GM23338 (cell line): Measurements from ENCODE around the gene CTNNA3. TPM values are rescaled to one million over a fixed set of nuclear protein-coding genes. Genes with fewer than 3 reads are reported as not detected.

Experiments used
- ATAC-seq: fragments of 200-7000 bp; cut with Tn5 transposase; 3 replicates; pipeline ENCODE4 v1.9.1; 2020
- DNase-seq: peaks from one replicate; pipeline ENCODE4 v3.0.0-alpha.2; 2015; ENCODE audit warnings: low spot score
- H2AFZ ChIP-seq: fragments of 200-600 bp; sonication (generic); 2 replicates; pipeline ENCODE4 v1.8.0; 2016; ENCODE audit warnings: antibody characterized with exemption, mild to moderate bottlenecking, moderate library complexity
- H3F3A ChIP-seq: fragments of 200-600 bp; sonication (generic); replicated peaks from 2 replicates; pipeline ENCODE4 v1.8.0; 2017; ENCODE audit warnings: antibody characterized with exemption, mixed run types, low read depth
- H3K27ac ChIP-seq: fragments of 200-600 bp; sonication (generic); 2 replicates; pipeline ENCODE4 v1.6.1; 2016; ENCODE audit warnings: low read depth
- H3K27me3 ChIP-seq: fragments of 200-600 bp; sonication (generic); 2 replicates; pipeline ENCODE4 v1.8.0; 2016; ENCODE audit warnings: mild to moderate bottlenecking, mixed run types, moderate library complexity; ENCODE audit not compliant: insufficient read depth
- H3K36me3 ChIP-seq: fragments of 200-600 bp; sonication (generic); 2 replicates; pipeline ENCODE4 v1.8.0; 2016; ENCODE audit warnings: mild to moderate bottlenecking; ENCODE audit not compliant: insufficient read depth
- H3K4me1 ChIP-seq: fragments of 200-600 bp; sonication (generic); 2 replicates; pipeline ENCODE4 v1.8.0; 2016; ENCODE audit warnings: mild to moderate bottlenecking, moderate library complexity; ENCODE audit not compliant: insufficient read depth
- H3K4me2 ChIP-seq: fragments of 200-600 bp; sonication (generic); 2 replicates; pipeline ENCODE4 v1.7.1; 2017; ENCODE audit warnings: mixed run types
- H3K4me3 ChIP-seq: fragments of 200-600 bp; sonication (generic); 2 replicates; pipeline ENCODE4 v1.6.1; 2016; ENCODE audit warnings: mixed run types
- H3K79me2 ChIP-seq: fragments of 200-600 bp; sonication (generic); replicated peaks from 2 replicates; pipeline ENCODE4 v1.8.0; 2017; ENCODE audit warnings: mild to moderate bottlenecking; ENCODE audit not compliant: insufficient read depth
- H3K9me2 ChIP-seq: fragments of 200-600 bp; sonication (generic); 2 replicates; pipeline ENCODE4 v1.8.0; 2017; ENCODE audit not compliant: insufficient read depth
- H4K20me1 ChIP-seq: fragments of 200-600 bp; sonication (generic); replicated peaks from 2 replicates; pipeline ENCODE4 v1.8.0; 2017; ENCODE audit warnings: mild to moderate bottlenecking; ENCODE audit not compliant: insufficient read depth
- H3K27ac Mint-ChIP-seq: 2 replicates; pipeline ENCODE4 v1.8.0; 2020; ENCODE audit warnings: inconsistent platforms, mild to moderate bottlenecking, moderate library complexity, mixed read lengths
- H3K27me3 Mint-ChIP-seq: 3 replicates; pipeline ENCODE4 v1.8.0; 2022; ENCODE audit warnings: low read depth, mild to moderate bottlenecking, moderate library complexity, mixed read lengths, inconsistent platforms; ENCODE audit not compliant: insufficient read depth, poor library complexity
- H3K36me3 Mint-ChIP-seq: 3 replicates; pipeline ENCODE4 v1.8.0; 2021; ENCODE audit warnings: low read depth, mild to moderate bottlenecking, inconsistent platforms, moderate library complexity, mixed read lengths
- H3K4me1 Mint-ChIP-seq: 3 replicates; pipeline ENCODE4 v1.8.0; 2020; ENCODE audit warnings: mild to moderate bottlenecking, inconsistent platforms, mixed read lengths
- H3K4me3 Mint-ChIP-seq: 3 replicates; pipeline ENCODE4 v1.8.0; 2021; ENCODE audit warnings: moderate library complexity, mild to moderate bottlenecking, inconsistent platforms, mixed read lengths
- H3K9me3 Mint-ChIP-seq: 3 replicates; pipeline ENCODE4 v1.8.0; 2020; ENCODE audit warnings: moderate library complexity, mild to moderate bottlenecking, inconsistent platforms, mixed read lengths
- CREB1 ChIP-seq: fragments of 250-450 bp; sonication (Bioruptor Pico); IDR thresholded peaks from 2 replicates; pipeline ENCODE4 v1.5.0; 2020; ENCODE audit warnings: low read depth, mild to moderate bottlenecking, moderate library complexity
- CTCF ChIP-seq, 2 experiments: fragments of 200-600 bp in 1 of 2; sonication (generic) in 1 of 2; conservative IDR thresholded peaks; 2 replicates each; pipeline versions ENCODE4 v1.5.1 to v1.6.1; 2016 to 2017; ENCODE audit warnings: antibody characterized with exemption in 2 of 2, low read depth in 2 of 2, mild to moderate bottlenecking in 2 of 2, moderate library complexity in 1 of 2
- ETS1 ChIP-seq: IDR thresholded peaks from 2 replicates; pipeline ENCODE4 v1.6.1; 2016; ENCODE audit warnings: antibody characterized with exemption
- EZH2 ChIP-seq: fragments of 200-600 bp; sonication (generic); IDR thresholded peaks from one replicate; pipeline ENCODE4 v1.8.0; 2017; ENCODE audit warnings: antibody characterized with exemption, mild to moderate bottlenecking, low read depth; ENCODE audit not compliant: unreplicated experiment
- EZH2phosphoT487 ChIP-seq: fragments of 200-600 bp; sonication (generic); IDR thresholded peaks from one replicate; pipeline ENCODE4 v1.8.1; 2018; ENCODE audit warnings: antibody characterized with exemption; ENCODE audit not compliant: unreplicated experiment
- JUNB ChIP-seq: IDR thresholded peaks from one replicate; pipeline ENCODE4 v1.6.1; 2016; ENCODE audit warnings: antibody characterized with exemption; ENCODE audit not compliant: unreplicated experiment
- NANOG ChIP-seq: IDR thresholded peaks from 2 replicates; pipeline ENCODE4 v1.6.1; 2016; ENCODE audit warnings: antibody characterized with exemption, borderline replicate concordance
- POLR2AphosphoS5 ChIP-seq: IDR thresholded peaks from 2 replicates; pipeline ENCODE4 v1.6.1; 2016; ENCODE audit warnings: antibody characterized with exemption, low read depth
- REST ChIP-seq: IDR thresholded peaks from one replicate; pipeline ENCODE4 v1.6.1; 2018; ENCODE audit warnings: antibody characterized with exemption; ENCODE audit not compliant: unreplicated experiment
- STAT1 ChIP-seq: IDR thresholded peaks from one replicate; pipeline ENCODE4 v1.6.1; 2016; ENCODE audit warnings: antibody characterized with exemption; ENCODE audit not compliant: unreplicated experiment
- ZNF114 ChIP-seq: fragments of 250-450 bp; sonication (Bioruptor Pico); IDR thresholded peaks from 2 replicates; pipeline ENCODE4 v1.5.0; 2020; ENCODE audit warnings: mild to moderate bottlenecking, moderate library complexity
- ZNF331 ChIP-seq: fragments of 250-450 bp; sonication (Bioruptor Pico); IDR thresholded peaks from 2 replicates; pipeline ENCODE4 v1.5.0; 2020; ENCODE audit warnings: low read depth, mild to moderate bottlenecking, moderate library complexity
- ZNF462 ChIP-seq: fragments of 250-450 bp; sonication (Bioruptor Pico); IDR thresholded peaks from 2 replicates; pipeline ENCODE4 v1.5.0; 2020; ENCODE audit warnings: mild to moderate bottlenecking, moderate library complexity
- polyA plus RNA-seq: library from polyadenylated mRNA; unstranded; fragments of >200 nt; fragmentation: Nextera tagmentation; extraction: Ambion mirVana; gene quantifications from 2 replicates; pipeline ENCODE4 v1.2.1, GENCODE V29; 2016
- total RNA-seq: library from RNA; depleted of rRNA; stranded (reverse); fragments of >200 nt; shearing (Covaris generic); gene quantifications from 2 replicates; pipeline ENCODE4 v1.2.3, GENCODE V29; 2014

CTNNA3 gene
- total and polyA plus RNA-seq, 2 experiments from 2014 or later = 0.71 to 3.3 TPM

DNA sequence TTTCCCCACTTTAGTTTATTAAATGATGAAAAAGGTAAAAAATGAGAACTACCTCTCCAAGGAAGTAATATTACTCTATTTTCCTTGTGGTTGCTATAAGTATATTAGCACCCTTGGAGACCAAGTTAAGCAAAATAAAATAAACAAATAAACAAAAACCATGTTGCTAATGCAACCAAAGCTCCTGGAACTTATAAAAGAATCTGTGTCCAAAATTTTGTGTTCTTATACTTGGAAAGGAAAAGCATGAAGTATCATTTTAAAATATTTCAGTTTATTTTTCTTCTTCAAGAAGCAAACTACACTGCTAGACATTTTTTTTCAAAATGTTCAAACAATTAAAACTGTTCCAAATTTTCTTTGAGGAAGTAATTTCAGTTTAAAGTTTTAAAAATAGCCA is 1212.0 kb downstream of the CTNNA3 start:
- H3F3A ChIP-seq = no peaks in the 10 kb centered on the region
- Mint-ChIP-seq H3K27me3 (no peaks in the 10 kb centered on the region), H3K36me3 (no peaks in the 10 kb centered on the region), H3K27ac (no peak overlapping the region), H3K4me3 (no peak overlapping the region), H3K4me1 (no peaks in the 10 kb centered on the region), H3K9me3 (no peaks in the 10 kb centered on the region)
- no peaks in the 10 kb centered on the region for H3K36me3 ChIP-seq
- no peaks in the 10 kb centered on the region for H3K27me3 ChIP-seq
- no peaks in the 10 kb centered on the region for H3K9me2 ChIP-seq
- no peak overlapping the region for H3K27ac ChIP-seq
- DNase-seq (no peak), ATAC-seq (no peak)
- H4K20me1 ChIP-seq = no peaks in the 10 kb centered on the region
- H3K79me2 ChIP-seq = no peaks in the 10 kb centered on the region
- no peak overlapping the region for H3K4me2 ChIP-seq
- TF ChIP-seq CTCF (conservative IDR thresholded peaks at IDR 0.05; ENCODE audit: low read depth in 2 of 2) = no peak
- no peak for TF ChIP-seq JUNB
- no peak for TF ChIP-seq ZNF331 (CRISPR knock-in tag)
- no peak for TF ChIP-seq EZH2
- TF ChIP-seq ETS1 = no peak
- no peak for TF ChIP-seq REST
- TF ChIP-seq CREB1 (CRISPR knock-in tag) = no peak
- TF ChIP-seq POLR2AphosphoS5 = no peak
- no peak for TF ChIP-seq EZH2phosphoT487
- TF ChIP-seq ZNF114 (CRISPR knock-in tag) = no peak
- TF ChIP-seq NANOG = no peak
- TF ChIP-seq ZNF462 (CRISPR knock-in tag) = no peak
- no peak for TF ChIP-seq STAT1
- H3K4me3 ChIP-seq = no peak overlapping the region
- H3K4me1 ChIP-seq = no peaks in the 10 kb centered on the region
- no peak overlapping the region for H2AFZ ChIP-seq
